Heart right ventricle (tissue), 16 donors: Measurements from ENCODE around the gene POLE. TPM values are rescaled to one million over a fixed set of nuclear protein-coding genes. Genes with fewer than 3 reads are reported as not detected.

Experiments used
- ATAC-seq, 8 donors: fragments of 200-7000 bp; cut with Tn5 transposase; one replicate each; pipeline ENCODE4 v1.9.1; 2020; ENCODE audit warnings: mild to moderate bottlenecking in 8 of 8, moderate library complexity in 8 of 8, moderate number of reproducible peaks in 1 of 8
- DNase-seq, 2 donors: peaks; one replicate each; pipeline ENCODE4 v3.0.0-alpha.2; 2020
- H3K27ac ChIP-seq, 10 donors: fragments of 200-600 bp; sonication (generic) in 2 of 10; one replicate each; pipeline versions ENCODE4 v1.5.0 to v1.8.0; 2020 to 2022; ENCODE audit warnings: mild to moderate bottlenecking in 3 of 10
- H3K27me3 ChIP-seq, 7 donors: fragments of 200-600 bp; one replicate each; pipeline ENCODE4 v1.8.0; 2021 to 2022; ENCODE audit warnings: mild to moderate bottlenecking in 2 of 7
- H3K36me3 ChIP-seq, 9 donors: fragments of 200-600 bp; sonication (generic) in 1 of 9; one replicate each; pipeline versions ENCODE4 v1.5.0 to v1.8.0; 2020 to 2022; ENCODE audit warnings: mild to moderate bottlenecking in 2 of 9
- H3K4me1 ChIP-seq, 9 donors: fragments of 200-600 bp; sonication (generic) in 1 of 9; one replicate each; pipeline versions ENCODE4 v1.5.0 to v1.8.0; 2020 to 2022; ENCODE audit warnings: mild to moderate bottlenecking in 4 of 9
- H3K4me3 ChIP-seq, 10 donors: fragments of 200-600 bp; sonication (generic) in 2 of 10; one replicate each; pipeline versions ENCODE4 v1.5.0 to v1.8.0; 2020 to 2022; ENCODE audit warnings: mild to moderate bottlenecking in 7 of 10, moderate library complexity in 2 of 10
- H3K9me3 ChIP-seq, 11 donors: fragments of 200-600 bp in 10 of 11; sonication (generic) in 2 of 11; one replicate each; pipeline versions ENCODE4 v1.5.0 to v1.8.0; 2013 to 2022; ENCODE audit warnings: mild to moderate bottlenecking in 2 of 11, control low read depth in 1 of 11, moderate library complexity in 1 of 11
- WGBS, 2 donors: extraction: QIAGEN DNeasy Blood & Tissue Kit; methylation state at CpG; one replicate each; pipeline ENCODE4 v1.1.7; 2013; ENCODE audit warnings: inconsistent platforms in 1 of 2; 5-methylcytosine and 5-hydroxymethylcytosine counted together
- intact Hi-C, 10 donors: fragments of 100-400 bp; cut with DNase I; formaldehyde crosslinking; loops; one replicate each; pipeline versions ENCODE4 v1.11.1 to v1.14.2; 2022
- polyA plus RNA-seq, 2 donors: library from polyadenylated mRNA; stranded (reverse); fragments of 200-250 nt; gene quantifications; one replicate each; pipeline ENCODE4 v1.2.3, GENCODE V29; 2013
- total RNA-seq, 10 donors: library from RNA; stranded (reverse); fragmentation: NEBNext Ultra II Directional in 3 of 10; extraction: Animal tissue kit (Norgen Biotek cat#: 25700) in 3 of 10; gene quantifications; one replicate each; pipeline versions ENCODE4 v1.2.1 to v1.2.4, GENCODE V29; 2021 to 2023
- TF ChIP-seq, protein P1 (sequence below), 9 donors: fragments of 200-600 bp; sonication (generic) in 2 of 9; IDR thresholded peaks; one replicate each; pipeline versions ENCODE4 v1.5.0 to v1.8.0; 2021 to 2022; ENCODE audit warnings: antibody characterized with exemption in 9 of 9, mild to moderate bottlenecking in 5 of 9, moderate library complexity in 1 of 9
- donor health status: Arrhythmogenic right ventricular cardiomyopathy.
- donor health status: ischemic (EF 13 %, LVEDD 7.1; RV severe dilation, severe dysfunction).
- donor health status: healthy with polysubstance abuse.
- donor health status: DM: no; HTN: yes; CAD: no.
- donor health status: DM: no; HTN: no; CAD: no.
- donor health status: ischemic (EF 25% LVEDD 6.9; RV normal size, moderate dysfunction).
- donor health status: ischemic (EF 25% LVEDD 5.7; RV mildly dilated, moderate dysfunction).
- donor health status: healthy.
- donor health status: DM: yes; HTN: yes; CAD: no.
- donor health status: Ischemic cardiomyopathy.
- donor health status: ischemic (EF 35%, LVEDD 5.7; RV mildly dilated, moderate dysfunction).
- donor health status: nonischemic (EF 11% LVEDD 7.7; RV severe dilation, severe dysfunction).
- donor health status: DM: yes; HTN: yes; CAD: no.
- donor health status: PGD.
- donor health status: ischemic (EF 29% LVEDD 5.4; RV normal size, mild dysfunction).
- donor health status: nonischemic (EF 23%, LVEDD 6.1; RV moderate dilation, normal function).

Gene POLE
- total and polyA plus RNA-seq, 12 donors: 6.8 to 25.8 (median 9.9) TPM

DNA sequence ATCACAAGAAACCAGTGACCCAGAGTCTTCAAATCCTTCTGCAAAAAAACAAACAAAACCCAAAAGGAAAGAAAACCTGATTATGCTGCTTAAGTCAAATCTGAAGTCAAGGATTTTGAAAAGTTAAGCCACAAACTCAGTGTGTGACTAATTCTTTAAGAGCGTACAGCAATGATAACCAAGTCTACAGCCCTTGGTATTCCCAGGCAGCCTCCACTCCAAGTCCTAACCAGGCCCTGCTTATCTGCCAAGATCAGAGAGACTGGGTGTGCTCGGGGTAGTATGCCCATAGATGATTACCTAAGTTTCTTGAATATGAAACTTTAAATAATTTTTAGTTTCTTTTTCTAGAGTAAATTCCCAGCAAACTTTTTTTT, 36.6 kb upstream of the POLE start:
- ATAC-seq (no peak), DNase-seq (no peak)
- TF ChIP-seq, protein P1, sequence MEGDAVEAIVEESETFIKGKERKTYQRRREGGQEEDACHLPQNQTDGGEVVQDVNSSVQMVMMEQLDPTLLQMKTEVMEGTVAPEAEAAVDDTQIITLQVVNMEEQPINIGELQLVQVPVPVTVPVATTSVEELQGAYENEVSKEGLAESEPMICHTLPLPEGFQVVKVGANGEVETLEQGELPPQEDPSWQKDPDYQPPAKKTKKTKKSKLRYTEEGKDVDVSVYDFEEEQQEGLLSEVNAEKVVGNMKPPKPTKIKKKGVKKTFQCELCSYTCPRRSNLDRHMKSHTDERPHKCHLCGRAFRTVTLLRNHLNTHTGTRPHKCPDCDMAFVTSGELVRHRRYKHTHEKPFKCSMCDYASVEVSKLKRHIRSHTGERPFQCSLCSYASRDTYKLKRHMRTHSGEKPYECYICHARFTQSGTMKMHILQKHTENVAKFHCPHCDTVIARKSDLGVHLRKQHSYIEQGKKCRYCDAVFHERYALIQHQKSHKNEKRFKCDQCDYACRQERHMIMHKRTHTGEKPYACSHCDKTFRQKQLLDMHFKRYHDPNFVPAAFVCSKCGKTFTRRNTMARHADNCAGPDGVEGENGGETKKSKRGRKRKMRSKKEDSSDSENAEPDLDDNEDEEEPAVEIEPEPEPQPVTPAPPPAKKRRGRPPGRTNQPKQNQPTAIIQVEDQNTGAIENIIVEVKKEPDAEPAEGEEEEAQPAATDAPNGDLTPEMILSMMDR (IDR thresholded peaks at IDR 0.05): no peak
- WGBS, 2 donors: 89 to 96% methylated on average over 2 of the region's 2 CpGs
- no peaks in the 10 kb centered on the region for H3K9me3 ChIP-seq
- H3K27me3 ChIP-seq: no peaks in the 10 kb centered on the region
- H3K27ac ChIP-seq: no peak overlapping the region
- no peak overlapping the region for H3K4me3 ChIP-seq
- peaks cover 0 to 5% (median 0%) of the 10 kb centered on the region in 9 donors for H3K4me1 ChIP-seq
- intact Hi-C loops: no loop called here
- H3K36me3 ChIP-seq: peaks cover 0 to 100% (median 47%) of the 10 kb centered on the region in 9 donors

DNA sequence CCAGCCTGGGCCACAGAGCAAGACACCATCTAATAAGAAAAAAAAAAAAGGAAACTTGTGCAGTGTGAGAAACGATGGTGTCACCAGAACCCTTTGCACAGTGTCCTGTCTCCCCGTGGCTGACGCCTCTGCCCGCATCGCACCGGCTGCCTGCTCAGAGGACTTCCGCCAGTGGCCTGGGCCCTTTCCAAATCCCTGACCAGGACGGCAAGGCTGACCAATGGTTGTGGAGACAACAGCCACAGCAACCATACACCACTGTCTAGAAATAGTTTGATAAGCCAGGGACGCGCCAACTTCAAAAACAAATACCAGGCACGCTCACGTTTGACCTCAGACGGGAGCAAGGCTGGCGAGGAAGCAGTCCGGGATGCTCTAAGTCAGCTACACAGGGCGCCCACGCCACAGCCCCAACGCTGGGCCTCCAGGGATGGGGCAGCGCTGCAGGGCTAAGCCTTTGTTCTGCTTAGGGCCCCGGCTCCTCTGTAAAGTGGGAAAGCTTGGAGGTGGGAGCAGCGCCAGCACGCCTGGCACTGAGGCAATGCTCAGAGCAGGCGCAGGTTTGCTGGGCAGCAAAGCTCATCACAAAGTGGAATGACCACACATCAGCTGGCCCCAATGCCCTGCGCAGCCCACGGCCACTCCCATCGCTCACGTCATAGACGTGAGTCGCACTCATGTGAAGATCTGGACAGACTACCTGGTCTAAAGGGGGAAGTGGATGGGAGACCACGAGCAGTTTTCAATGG, 36.0 kb upstream of the POLE start:
- Histone ChIP-seq H3K27me3 (no peaks in the 10 kb centered on the region), H3K27ac (no peak overlapping the region), H3K36me3 (peaks cover 0 to 97% (median 44%) of the 10 kb centered on the region in 9 donors), H3K9me3 (no peaks in the 10 kb centered on the region), H3K4me1 (peaks cover 0 to 5% (median 0%) of the 10 kb centered on the region in 9 donors), H3K4me3 (no peak overlapping the region)
- 69 to 76% methylated on average over 30 of the region's 30 CpGs for WGBS, 2 donors
- intact Hi-C loops: no loop called here
- TF ChIP-seq, protein P1 (IDR thresholded peaks at IDR 0.05): no peak
- ATAC-seq (peak; percentile 52 to 90 (median 73)), DNase-seq (peak; percentile 58 to 63)

DNA sequence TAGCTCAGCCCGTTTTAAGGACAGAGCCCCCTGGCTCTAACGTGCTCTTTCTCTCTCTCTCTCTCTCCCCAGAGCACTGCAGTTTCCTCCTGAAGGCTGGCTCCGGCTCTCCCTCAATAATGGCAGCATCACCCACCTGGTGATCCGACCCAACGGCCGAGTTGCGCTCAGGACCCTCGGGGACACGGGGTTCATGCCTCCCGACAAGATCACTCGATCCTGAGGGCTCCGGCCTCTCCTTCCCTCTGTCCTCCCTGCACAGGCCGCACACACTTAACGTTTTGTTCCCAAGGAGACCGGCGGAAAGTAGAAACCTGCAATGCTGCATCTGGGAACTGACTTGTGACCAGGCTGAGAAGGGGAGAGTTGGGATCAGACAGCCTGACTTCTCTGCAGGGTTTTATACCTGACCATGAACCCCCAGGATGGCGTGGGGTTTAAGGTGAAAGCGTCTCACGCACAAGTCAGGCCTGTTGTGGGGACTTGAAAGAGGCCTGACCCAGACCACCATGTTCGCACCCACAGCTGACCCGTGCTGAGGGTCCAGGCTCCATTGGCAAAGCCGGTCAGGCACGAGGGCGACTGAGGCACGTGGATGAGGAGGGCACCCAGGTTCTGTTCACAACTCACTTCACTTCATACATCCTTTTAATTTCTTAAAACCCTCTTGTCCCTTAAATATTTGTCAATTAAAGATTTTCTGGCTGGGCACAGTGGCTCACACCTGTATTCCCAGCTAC, 33.6 kb upstream of the POLE start:
- Histone ChIP-seq H3K27me3 (no peaks in the 10 kb centered on the region), H3K4me1 (peaks cover 0 to 5% (median 0%) of the 10 kb centered on the region in 9 donors), H3K36me3 (peaks cover 0 to 96% (median 30%) of the 10 kb centered on the region in 9 donors), H3K4me3 (no peak overlapping the region), H3K27ac (no peak overlapping the region), H3K9me3 (no peaks in the 10 kb centered on the region)
- no peak for ATAC-seq
- 94 to 95% methylated on average over 25 of the region's 25 CpGs for WGBS, 2 donors
- no peak for DNase-seq
- TF ChIP-seq, protein P1 (IDR thresholded peaks at IDR 0.05): no peak
- intact Hi-C loops: no loop called here

DNA sequence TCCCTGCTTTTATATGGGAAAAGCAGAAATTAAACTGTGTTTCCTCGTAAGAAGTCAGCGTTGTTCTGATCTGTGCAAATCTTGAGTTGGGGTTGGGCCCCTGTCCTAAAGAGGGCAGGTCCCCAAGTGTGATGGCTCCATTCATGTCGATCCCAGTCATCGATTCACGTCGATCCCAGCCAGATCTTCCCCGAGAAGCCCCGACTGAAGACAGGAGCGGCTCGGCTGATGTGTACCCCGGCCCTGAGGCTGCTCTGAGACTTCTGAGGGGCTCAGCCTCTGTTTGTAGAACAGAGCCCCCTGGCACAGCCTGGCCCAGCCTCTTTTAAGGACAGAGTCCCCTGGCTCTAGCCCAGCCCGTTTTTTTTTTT, 32.8 kb upstream of the POLE start:
- H3K4me3 ChIP-seq: no peak overlapping the region
- no peaks in the 10 kb centered on the region for H3K27me3 ChIP-seq
- H3K27ac ChIP-seq: no peak overlapping the region
- intact Hi-C loops: no loop called here
- TF ChIP-seq, protein P1 (IDR thresholded peaks at IDR 0.05): no peak
- H3K9me3 ChIP-seq: no peaks in the 10 kb centered on the region
- DNase-seq (no peak), ATAC-seq (no peak)
- peaks cover 0 to 5% (median 0%) of the 10 kb centered on the region in 9 donors for H3K4me1 ChIP-seq
- 91 to 94% methylated on average over 12 of the region's 12 CpGs for WGBS, 2 donors
- H3K36me3 ChIP-seq: peaks cover 0 to 96% (median 25%) of the 10 kb centered on the region in 9 donors
